HepG2 (cell line): ENCODE measurements around the gene DIAPH1. TPM values are rescaled to one million over a fixed set of nuclear protein-coding genes. Genes with fewer than 3 reads are reported as not detected.

Experiments
- ATAC-seq: fragments of 200-7000 bp; cut with Tn5 transposase; 3 replicates; pipeline ENCODE4 v1.9.1; 2020; ENCODE audit warnings: mild to moderate bottlenecking, moderate library complexity
- BruUV-seq: library from RNA; stranded (reverse); fragments of 400-500 nt; replicated peaks from 2 replicates; lab custom pipeline; 2021; lab: Mats Ljungman, UMichigan
- CTCF ChIA-PET: fragments of 300-600 bp; formaldehyde crosslinking; extraction: SDS; loops from one replicate; lab custom pipeline; 2021; ENCODE audit warnings: low total read pairs, inconsistent platforms, low intra/inter-chr PET ratio; lab: Yijun Ruan, JAX
- POLR2A ChIA-PET: fragments of 350-600 bp; sonication (Branson Sonifier 250); formaldehyde crosslinking; loops from one replicate; lab custom pipeline; 2020; ENCODE audit warnings: antibody characterized with exemption, inconsistent platforms; lab: Yijun Ruan, JAX
- DNase-seq: peaks from one replicate; pipeline ENCODE4 v3.0.0-alpha.2; 2015; ENCODE audit warnings: low spot score
- FAIRE-seq: peaks from 3 replicates; lab custom pipeline; 2011; peaks lifted over from hg19 to GRCh38; lab: Jason Lieb, UNC
- H2AFZ ChIP-seq: one replicate; pipeline ENCODE4 v1.6.1; 2011; ENCODE audit warnings: low read length, inconsistent platforms
- H3K27ac ChIP-seq: fragments of 300-600 bp; 3 replicates; pipeline ENCODE4 v1.8.0; 2011; ENCODE audit warnings: mixed run types, mild to moderate bottlenecking, mixed read lengths, low read length, inconsistent platforms; ENCODE audit not compliant: insufficient read depth; ENCODE audit errors: extremely low read length
- H3K27me3 ChIP-seq, 2 experiments: fragments of 200-600 bp in 1 of 2; 2 replicates in 1 of 2; 3 replicates in 1 of 2; pipeline versions ENCODE4 v1.6.0 to v1.8.0; 2011; ENCODE audit warnings: low read length in 2 of 2, mild to moderate bottlenecking in 2 of 2, moderate library complexity in 2 of 2, inconsistent platforms in 1 of 2; ENCODE audit not compliant: insufficient read depth in 2 of 2, control insufficient read depth in 1 of 2
- H3K36me3 ChIP-seq, 2 experiments: fragments of 200-600 bp in 1 of 2; replicated peaks in 1 of 2; 2 replicates in 1 of 2; 3 replicates in 1 of 2; pipeline versions ENCODE4 v1.5.1 to v1.8.0; 2011; ENCODE audit warnings: low read length in 2 of 2, inconsistent platforms in 1 of 2; ENCODE audit not compliant: insufficient read depth in 2 of 2, control insufficient read depth in 1 of 2
- H3K4me1 ChIP-seq: 2 replicates; pipeline ENCODE4 v1.5.1; 2012; ENCODE audit warnings: low read length, inconsistent platforms; ENCODE audit not compliant: insufficient read depth
- H3K4me2 ChIP-seq: 2 replicates; pipeline ENCODE4 v1.6.0; 2011; ENCODE audit warnings: low read depth, low read length, inconsistent platforms
- H3K4me3 ChIP-seq, 3 experiments: fragments of 200-600 bp in 1 of 3; sonication (generic), shearing (Covaris generic) in 1 of 3; replicated peaks in 1 of 3; 2 replicates each; pipeline ENCODE4 v1.5.1; 2011 to 2016; ENCODE audit warnings: low read length in 3 of 3, inconsistent platforms in 2 of 3, low read depth in 2 of 3, mild to moderate bottlenecking in 2 of 3, control low read depth in 1 of 3, mixed read lengths in 1 of 3; ENCODE audit not compliant: insufficient read depth in 1 of 3
- H3K79me2 ChIP-seq: one replicate; pipeline ENCODE4 v1.6.1; 2011; ENCODE audit warnings: low read length, inconsistent platforms; ENCODE audit not compliant: insufficient read depth
- H3K9ac ChIP-seq: 2 replicates; pipeline ENCODE4 v1.6.0; 2011; ENCODE audit warnings: mild to moderate bottlenecking, low read depth, low read length, inconsistent platforms; ENCODE audit not compliant: insufficient read depth
- H3K9me3 ChIP-seq: 2 replicates; pipeline ENCODE4 v1.5.1; 2012; ENCODE audit warnings: mild to moderate bottlenecking, low read length
- H4K20me1 ChIP-seq: 2 replicates; pipeline ENCODE4 v1.6.0; 2011; ENCODE audit warnings: inconsistent platforms, mild to moderate bottlenecking, low read length, moderate library complexity; ENCODE audit not compliant: insufficient read depth
- ARID2 ChIP-seq: sonication (generic); formaldehyde crosslinking; IDR thresholded peaks from 2 replicates; pipeline ENCODE4 v1.8.1; 2022; ENCODE audit warnings: mild to moderate bottlenecking, missing genetic modification reagents, borderline replicate concordance
- FOXJ3 ChIP-seq: sonication (generic); formaldehyde crosslinking; IDR thresholded peaks from 2 replicates; pipeline ENCODE4 v1.4.0; 2020; ENCODE audit warnings: missing genetic modification reagents, mild to moderate bottlenecking, borderline replicate concordance
- HNRNPH1 ChIP-seq: fragments of 200-400 bp; formaldehyde crosslinking; optimal IDR thresholded peaks from 2 replicates; pipeline ENCODE3; 2017; ENCODE audit warnings: mild to moderate bottlenecking, low read depth, low read length
- KLF9 ChIP-seq: IDR thresholded peaks from 2 replicates; pipeline ENCODE4 v1.6.1; 2016; ENCODE audit warnings: low read depth
- SMARCC2 ChIP-seq: fragments of 450-650 bp; IDR thresholded peaks from 2 replicates; pipeline ENCODE4 v1.6.1; 2017; ENCODE audit warnings: antibody characterized with exemption, mild to moderate bottlenecking
- ZBTB1 ChIP-seq: sonication (generic); formaldehyde crosslinking; IDR thresholded peaks from 2 replicates; pipeline ENCODE4 v1.4.0; 2020; ENCODE audit warnings: missing genetic modification reagents, borderline replicate concordance
- ZBTB3 ChIP-seq: sonication (generic); formaldehyde crosslinking; IDR thresholded peaks from 2 replicates; pipeline ENCODE4 v1.4.0; 2020; ENCODE audit warnings: low read depth, mild to moderate bottlenecking, moderate library complexity, missing genetic modification reagents, borderline replicate concordance
- ZNF251 ChIP-seq: sonication (generic); formaldehyde crosslinking; IDR thresholded peaks from 2 replicates; pipeline ENCODE4 v1.9.0; 2021; ENCODE audit warnings: mild to moderate bottlenecking, missing genetic modification reagents
- ZNF263 ChIP-seq: sonication (generic); formaldehyde crosslinking; IDR thresholded peaks from 2 replicates; pipeline ENCODE4 v1.4.0; 2020; ENCODE audit warnings: missing genetic modification reagents
- ZNF7 ChIP-seq: IDR thresholded peaks from 2 replicates; pipeline ENCODE4 v1.6.1; 2016; ENCODE audit warnings: missing biosample characterization, missing genetic modification reagents
- ZNF761 ChIP-seq: sonication (generic); formaldehyde crosslinking; conservative IDR thresholded peaks from 2 replicates; pipeline ENCODE4 v1.4.0; 2020; ENCODE audit warnings: mild to moderate bottlenecking, missing genetic modification reagents
- ZNF83 ChIP-seq: sonication (generic); formaldehyde crosslinking; IDR thresholded peaks from 2 replicates; pipeline ENCODE4 v1.4.0; 2020; ENCODE audit warnings: missing genetic modification reagents, mild to moderate bottlenecking, borderline replicate concordance
- WGBS: methylation state at CpG from one replicate; pipeline ENCODE4 v1.1.6; 2017; ENCODE audit warnings: low lambda C conversion rate; 5-methylcytosine and 5-hydroxymethylcytosine counted together
- in situ Hi-C: cut with HindIII; loops from 2 replicates; pipeline ENCODE4 v1.10.0; 2017; ENCODE audit warnings: low pct_unique_long_range_greater_than_20kb; ENCODE audit not compliant: extremely low pct_ligation_motif_present
- intact Hi-C: fragments of 100-400 bp; cut with micrococcal nuclease; formaldehyde crosslinking; loops from one replicate; pipeline ENCODE4 v1.10.0; 2022; ENCODE audit not compliant: unreplicated experiment
- polyA plus RNA-seq, 8 experiments: library from polyadenylated mRNA; depleted of rRNA in 3 of 8; stranded (reverse) in 7 of 8; unstranded in 1 of 8; fragments of >200 nt; fragmentation: Illumina TruSeq in 4 of 8; extraction: Trizol in 4 of 8; gene quantifications; 2 replicates each; pipeline versions ENCODE4 v1.2.1 to v1.2.3, GENCODE V29; 2011 to 2016; ENCODE audit warnings: low read depth in 4 of 8, missing spikeins in 1 of 8, mixed read lengths in 1 of 8; ENCODE audit not compliant: insufficient read depth in 1 of 8
- total RNA-seq, 5 experiments: library from RNA; depleted of rRNA; stranded (reverse); fragments of >200 nt; fragmentation: Illumina TruSeq; extraction: Trizol; gene quantifications; 2 replicates each; pipeline ENCODE4 v1.2.3, GENCODE V29; 2016; ENCODE audit warnings: low read depth in 1 of 5
- TF ChIP-seq, protein P1 (sequence below): sonication (generic); formaldehyde crosslinking; IDR thresholded peaks from 2 replicates; pipeline ENCODE4 v1.4.0; 2020; ENCODE audit warnings: mild to moderate bottlenecking, missing genetic modification reagents
- TF ChIP-seq, protein P2 (sequence below): fragments of 450-650 bp; IDR thresholded peaks from 2 replicates; pipeline ENCODE4 v1.6.1; 2016
- TF ChIP-seq, protein P3 (sequence below): sonication (generic); formaldehyde crosslinking; conservative IDR thresholded peaks from 2 replicates; pipeline ENCODE4 v1.8.1; 2023; ENCODE audit warnings: missing genetic modification reagents

The DIAPH1 gene
- total and polyA plus RNA-seq, 2 of the 13 experiments (the other 11 are each of a cell fraction or from before 2014, with no cell fraction given): 25.1 to 33.9 TPM

DNA sequence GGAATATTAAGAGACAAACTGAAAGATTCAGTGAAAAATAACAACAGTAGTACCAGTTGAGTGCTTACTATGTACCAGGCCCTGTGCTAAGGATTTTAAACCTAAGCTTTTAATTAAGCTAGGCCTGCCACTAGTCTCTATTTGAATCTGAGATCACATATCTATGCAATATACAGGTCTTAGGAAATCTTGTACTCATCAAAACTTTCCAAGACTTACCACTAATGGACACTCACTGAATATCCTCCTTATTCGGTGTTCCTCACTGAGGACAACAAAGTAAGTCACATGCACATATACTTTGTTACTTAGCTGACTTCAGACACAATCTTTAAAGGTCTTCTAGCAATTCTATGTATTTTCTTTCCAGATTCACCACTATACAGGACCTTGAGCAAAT lies 32.6 kb downstream of the DIAPH1 start:
- WGBS: 95% methylated on average over 1 of the region's 1 CpG
- no peak overlapping the region for H2AFZ ChIP-seq
- H3K27ac ChIP-seq: no peak overlapping the region
- in situ Hi-C loops (no loop called here), intact Hi-C loops (no loop called here)
- FAIRE-seq: no peak
- H3K4me2 ChIP-seq: no peak overlapping the region
- no peak overlapping the region for H3K9ac ChIP-seq
- ChIA-PET POLR2A (no interaction called here), CTCF (no interaction called here)
- no peak for ATAC-seq
- H3K27me3 ChIP-seq: no peaks in the 10 kb centered on the region
- H3K79me2 ChIP-seq: peaks cover 29% of the 10 kb centered on the region
- DNase-seq: no peak
- BruUV-seq: no TSS peak
- H4K20me1 ChIP-seq: no peaks in the 10 kb centered on the region
- H3K9me3 ChIP-seq: no peaks in the 10 kb centered on the region
- peaks cover 30% of the 10 kb centered on the region for H3K4me1 ChIP-seq
- no peak overlapping the region for H3K4me3 ChIP-seq
- H3K36me3 ChIP-seq: peaks cover 10 to 55% of the 10 kb centered on the region in 2 experiments
- no peak for TF ChIP-seq ZBTB1 (CRISPR knock-in tag)
- no peak for TF ChIP-seq ZNF7 (CRISPR knock-in tag)
- TF ChIP-seq, protein P1, sequence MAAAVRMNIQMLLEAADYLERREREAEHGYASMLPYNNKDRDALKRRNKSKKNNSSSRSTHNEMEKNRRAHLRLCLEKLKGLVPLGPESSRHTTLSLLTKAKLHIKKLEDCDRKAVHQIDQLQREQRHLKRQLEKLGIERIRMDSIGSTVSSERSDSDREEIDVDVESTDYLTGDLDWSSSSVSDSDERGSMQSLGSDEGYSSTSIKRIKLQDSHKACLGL: no peak
- TF ChIP-seq ZNF263 (CRISPR knock-in tag): no peak
- no peak for TF ChIP-seq FOXJ3 (CRISPR knock-in tag)
- TF ChIP-seq ZNF83 (CRISPR knock-in tag): no peak
- no peak for TF ChIP-seq HNRNPH1
- no peak for TF ChIP-seq ZBTB3 (CRISPR knock-in tag)
- TF ChIP-seq, protein P2, sequence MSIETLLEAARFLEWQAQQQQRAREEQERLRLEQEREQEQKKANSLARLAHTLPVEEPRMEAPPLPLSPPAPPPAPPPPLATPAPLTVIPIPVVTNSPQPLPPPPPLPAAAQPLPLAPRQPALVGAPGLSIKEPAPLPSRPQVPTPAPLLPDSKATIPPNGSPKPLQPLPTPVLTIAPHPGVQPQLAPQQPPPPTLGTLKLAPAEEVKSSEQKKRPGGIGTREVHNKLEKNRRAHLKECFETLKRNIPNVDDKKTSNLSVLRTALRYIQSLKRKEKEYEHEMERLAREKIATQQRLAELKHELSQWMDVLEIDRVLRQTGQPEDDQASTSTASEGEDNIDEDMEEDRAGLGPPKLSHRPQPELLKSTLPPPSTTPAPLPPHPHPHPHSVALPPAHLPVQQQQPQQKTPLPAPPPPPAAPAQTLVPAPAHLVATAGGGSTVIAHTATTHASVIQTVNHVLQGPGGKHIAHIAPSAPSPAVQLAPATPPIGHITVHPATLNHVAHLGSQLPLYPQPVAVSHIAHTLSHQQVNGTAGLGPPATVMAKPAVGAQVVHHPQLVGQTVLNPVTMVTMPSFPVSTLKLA: no peak
- TF ChIP-seq ARID2 (CRISPR knock-in tag): no peak
- TF ChIP-seq, protein P3, sequence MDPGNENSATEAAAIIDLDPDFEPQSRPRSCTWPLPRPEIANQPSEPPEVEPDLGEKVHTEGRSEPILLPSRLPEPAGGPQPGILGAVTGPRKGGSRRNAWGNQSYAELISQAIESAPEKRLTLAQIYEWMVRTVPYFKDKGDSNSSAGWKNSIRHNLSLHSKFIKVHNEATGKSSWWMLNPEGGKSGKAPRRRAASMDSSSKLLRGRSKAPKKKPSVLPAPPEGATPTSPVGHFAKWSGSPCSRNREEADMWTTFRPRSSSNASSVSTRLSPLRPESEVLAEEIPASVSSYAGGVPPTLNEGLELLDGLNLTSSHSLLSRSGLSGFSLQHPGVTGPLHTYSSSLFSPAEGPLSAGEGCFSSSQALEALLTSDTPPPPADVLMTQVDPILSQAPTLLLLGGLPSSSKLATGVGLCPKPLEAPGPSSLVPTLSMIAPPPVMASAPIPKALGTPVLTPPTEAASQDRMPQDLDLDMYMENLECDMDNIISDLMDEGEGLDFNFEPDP (CRISPR knock-in tag): no peak
- TF ChIP-seq ZNF251: no peak
- no peak for TF ChIP-seq KLF9
- no peak for TF ChIP-seq ZNF761
- no peak for TF ChIP-seq SMARCC2
